ENCODE results near the gene MAGI1.

GRCh38 chr3:66033241-66034138, 5.2 kb downstream of the MAGI1 start:
- TF ChIP-seq, protein P1, sequence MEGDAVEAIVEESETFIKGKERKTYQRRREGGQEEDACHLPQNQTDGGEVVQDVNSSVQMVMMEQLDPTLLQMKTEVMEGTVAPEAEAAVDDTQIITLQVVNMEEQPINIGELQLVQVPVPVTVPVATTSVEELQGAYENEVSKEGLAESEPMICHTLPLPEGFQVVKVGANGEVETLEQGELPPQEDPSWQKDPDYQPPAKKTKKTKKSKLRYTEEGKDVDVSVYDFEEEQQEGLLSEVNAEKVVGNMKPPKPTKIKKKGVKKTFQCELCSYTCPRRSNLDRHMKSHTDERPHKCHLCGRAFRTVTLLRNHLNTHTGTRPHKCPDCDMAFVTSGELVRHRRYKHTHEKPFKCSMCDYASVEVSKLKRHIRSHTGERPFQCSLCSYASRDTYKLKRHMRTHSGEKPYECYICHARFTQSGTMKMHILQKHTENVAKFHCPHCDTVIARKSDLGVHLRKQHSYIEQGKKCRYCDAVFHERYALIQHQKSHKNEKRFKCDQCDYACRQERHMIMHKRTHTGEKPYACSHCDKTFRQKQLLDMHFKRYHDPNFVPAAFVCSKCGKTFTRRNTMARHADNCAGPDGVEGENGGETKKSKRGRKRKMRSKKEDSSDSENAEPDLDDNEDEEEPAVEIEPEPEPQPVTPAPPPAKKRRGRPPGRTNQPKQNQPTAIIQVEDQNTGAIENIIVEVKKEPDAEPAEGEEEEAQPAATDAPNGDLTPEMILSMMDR (IDR thresholded peaks at IDR 0.05), result no peak
- TF ChIP-seq POLR2AphosphoS5 (IDR thresholded peaks at IDR 0.05) (no peak), POLR2A (IDR thresholded peaks at IDR 0.05) (no peak), EP300 (IDR thresholded peaks at IDR 0.05) (no peak)
